Uterus (tissue), 4 donors: Measurements from ENCODE around the gene COL4A1. TPM values are rescaled to one million over a fixed set of nuclear protein-coding genes. Genes with fewer than 3 reads are reported as not detected.

Source experiments
- DNase-seq, 2 donors: peaks; one replicate each; pipeline ENCODE4 v3.0.0-alpha.2; 2019 to 2020
- H3K27ac ChIP-seq, 2 donors: fragments of 200-600 bp; sonication (generic); 1 replicate in 1 of 2; 2 replicates in 1 of 2; pipeline ENCODE4 v1.5.1; 2016 to 2018
- H3K27me3 ChIP-seq, 2 donors: fragments of 200-600 bp; sonication (generic); one replicate each; pipeline ENCODE4 v1.5.1; 2018 to 2019; ENCODE audit warnings: control low read depth in 1 of 2
- H3K36me3 ChIP-seq, 2 donors: fragments of 200-600 bp; sonication (generic); one replicate each; pipeline ENCODE4 v1.5.1; 2019; ENCODE audit warnings: control low read depth in 1 of 2
- H3K4me1 ChIP-seq, 2 donors: fragments of 200-600 bp; sonication (generic); one replicate each; pipeline ENCODE4 v1.5.1; 2018 to 2019; ENCODE audit warnings: control low read depth in 1 of 2
- H3K4me3 ChIP-seq, 2 donors: fragments of 200-600 bp; sonication (generic); 1 replicate in 1 of 2; 2 replicates in 1 of 2; pipeline ENCODE4 v1.5.1; 2018 to 2019; ENCODE audit warnings: mild to moderate bottlenecking in 1 of 2
- H3K9me3 ChIP-seq, 2 donors: fragments of 200-600 bp; sonication (generic); one replicate each; pipeline ENCODE4 v1.5.1; 2019; ENCODE audit warnings: control low read depth in 1 of 2
- POLR2A ChIP-seq, 2 donors: fragments of 450-650 bp; IDR thresholded peaks; one replicate each; pipeline ENCODE4 v1.6.1; 2016; ENCODE audit warnings: antibody characterized with exemption in 2 of 2, mild to moderate bottlenecking in 1 of 2, moderate library complexity in 1 of 2
- intact Hi-C: fragments of 100-400 bp; cut with DNase I; formaldehyde crosslinking; loops from one replicate; pipeline ENCODE4 v1.15.1; 2023; ENCODE audit warnings: low total_unique reads
- total RNA-seq, 4 donors: library from RNA; depleted of rRNA in 3 of 4; stranded (reverse); fragments of >200 nt in 3 of 4; gene quantifications; one replicate each; pipeline versions ENCODE4 v1.1.0 to v1.2.4, GENCODE V29; 2014 to 2023
- TF ChIP-seq, protein P1 (sequence below), 4 experiments: fragments of 200-600 bp in 2 of 4; fragments of 450-650 bp in 2 of 4; sonication (generic) in 2 of 4; IDR thresholded peaks; one replicate each; pipeline ENCODE4 v1.5.1; 2016 to 2019; ENCODE audit warnings: antibody characterized with exemption in 4 of 4, mild to moderate bottlenecking in 2 of 4, moderate library complexity in 1 of 4
- donor health status: DM: yes; HTN: yes; CAD: no.

The COL4A1 gene
- total RNA-seq, 4 donors from 2014 or later, result 164 to 737 (median 209) TPM

GRCh38 chr13:110297766-110298504, 9.0 kb downstream of the COL4A1 start:
- Histone ChIP-seq H3K9me3 (no peaks in the 10 kb centered on the region), H3K4me1 (peaks cover 0 to 7% of the 10 kb centered on the region in 2 donors), H3K27me3 (no peaks in the 10 kb centered on the region), H3K4me3 (peak overlapping the region; percentile 2 to 25), H3K27ac (peak overlapping the region; percentile 70 to 100), H3K36me3 (no peaks in the 10 kb centered on the region)
- intact Hi-C loops, result no loop called here
- TF ChIP-seq, protein P1, sequence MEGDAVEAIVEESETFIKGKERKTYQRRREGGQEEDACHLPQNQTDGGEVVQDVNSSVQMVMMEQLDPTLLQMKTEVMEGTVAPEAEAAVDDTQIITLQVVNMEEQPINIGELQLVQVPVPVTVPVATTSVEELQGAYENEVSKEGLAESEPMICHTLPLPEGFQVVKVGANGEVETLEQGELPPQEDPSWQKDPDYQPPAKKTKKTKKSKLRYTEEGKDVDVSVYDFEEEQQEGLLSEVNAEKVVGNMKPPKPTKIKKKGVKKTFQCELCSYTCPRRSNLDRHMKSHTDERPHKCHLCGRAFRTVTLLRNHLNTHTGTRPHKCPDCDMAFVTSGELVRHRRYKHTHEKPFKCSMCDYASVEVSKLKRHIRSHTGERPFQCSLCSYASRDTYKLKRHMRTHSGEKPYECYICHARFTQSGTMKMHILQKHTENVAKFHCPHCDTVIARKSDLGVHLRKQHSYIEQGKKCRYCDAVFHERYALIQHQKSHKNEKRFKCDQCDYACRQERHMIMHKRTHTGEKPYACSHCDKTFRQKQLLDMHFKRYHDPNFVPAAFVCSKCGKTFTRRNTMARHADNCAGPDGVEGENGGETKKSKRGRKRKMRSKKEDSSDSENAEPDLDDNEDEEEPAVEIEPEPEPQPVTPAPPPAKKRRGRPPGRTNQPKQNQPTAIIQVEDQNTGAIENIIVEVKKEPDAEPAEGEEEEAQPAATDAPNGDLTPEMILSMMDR (IDR thresholded peaks at IDR 0.05), result no peak
- no peak for DNase-seq

DNA sequence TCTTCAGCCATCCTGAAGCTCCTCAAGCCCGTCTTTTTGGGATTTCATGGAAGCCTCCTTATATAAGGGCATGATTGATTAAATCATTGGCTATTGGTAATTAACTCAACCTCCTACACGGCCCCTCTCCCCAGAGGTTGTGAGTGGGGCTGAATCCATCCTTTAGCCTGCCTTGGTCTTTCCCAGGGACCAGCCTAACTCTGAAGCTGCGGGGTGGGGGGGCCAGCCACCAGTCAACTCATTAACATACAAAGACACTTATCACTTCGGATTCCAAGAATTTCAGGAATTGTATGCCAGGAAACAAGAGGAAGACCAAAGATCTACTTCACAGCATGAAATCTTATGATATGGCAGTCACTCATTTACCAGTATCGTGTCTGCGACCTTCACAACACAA, 9.9 kb downstream of the COL4A1 start:
- peak overlapping the region; percentile 10 to 70 for H3K27ac ChIP-seq
- no peaks in the 10 kb centered on the region for H3K36me3 ChIP-seq
- H3K4me1 ChIP-seq, result peaks cover 0 to 7% of the 10 kb centered on the region in 2 donors
- no peak overlapping the region for H3K4me3 ChIP-seq
- H3K27me3 ChIP-seq, result no peaks in the 10 kb centered on the region
- H3K9me3 ChIP-seq, result no peaks in the 10 kb centered on the region
- intact Hi-C loops, result no loop called here
- no peak for TF ChIP-seq POLR2A (IDR thresholded peaks at IDR 0.05)
- no peak for DNase-seq

GRCh38 chr13:110294622-110295021, 12.3 kb downstream of the COL4A1 start:
- peaks cover 0 to 7% of the 10 kb centered on the region in 2 donors for H3K4me1 ChIP-seq
- TF ChIP-seq, protein P1 (IDR thresholded peaks at IDR 0.05), result no peak
- no peak for TF ChIP-seq POLR2A (IDR thresholded peaks at IDR 0.05)
- no peak overlapping the region for H3K4me3 ChIP-seq
- H3K9me3 ChIP-seq, result no peaks in the 10 kb centered on the region
- H3K27me3 ChIP-seq, result no peaks in the 10 kb centered on the region
- intact Hi-C loops, result no loop called here
- no peak for DNase-seq
- no peaks in the 10 kb centered on the region for H3K36me3 ChIP-seq
- no peak overlapping the region for H3K27ac ChIP-seq

DNA sequence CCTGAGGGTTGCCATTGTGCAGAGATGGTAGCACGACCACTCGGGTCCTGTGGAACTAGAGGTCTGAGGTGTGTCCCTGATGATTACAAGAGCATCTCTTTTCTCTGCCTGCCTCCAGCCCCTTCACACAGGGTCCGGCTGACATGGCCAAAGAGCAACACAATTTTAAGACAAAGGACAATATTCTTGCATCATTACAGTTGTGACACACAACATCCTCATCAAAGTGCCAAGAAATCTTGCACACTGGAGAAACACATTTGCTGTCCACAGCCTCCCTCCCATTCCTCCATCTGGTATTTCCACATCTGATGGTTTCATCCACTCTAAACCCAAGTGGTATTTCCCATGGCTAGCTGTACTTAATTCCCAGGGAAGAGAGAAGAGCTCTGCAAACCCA, 12.8 kb downstream of the COL4A1 start:
- Histone ChIP-seq H3K27me3 (no peaks in the 10 kb centered on the region), H3K4me1 (peaks cover 0 to 6% of the 10 kb centered on the region in 2 donors), H3K4me3 (no peak overlapping the region), H3K27ac (peak overlapping the region; percentile 4 to 34), H3K9me3 (no peaks in the 10 kb centered on the region), H3K36me3 (no peaks in the 10 kb centered on the region)
- intact Hi-C loops, result no loop called here
- no peak for DNase-seq
- TF ChIP-seq, protein P1 (IDR thresholded peaks at IDR 0.05), result no peak
- TF ChIP-seq POLR2A (IDR thresholded peaks at IDR 0.05), result no peak

- intact Hi-C loops, result no loop called here
- Histone ChIP-seq H3K27ac (peak overlapping the region; percentile 4 to 34), H3K36me3 (no peaks in the 10 kb centered on the region), H3K4me3 (no peak overlapping the region), H3K27me3 (no peaks in the 10 kb centered on the region), H3K4me1 (peaks cover 0 to 1% of the 10 kb centered on the region in 2 donors), H3K9me3 (no peaks in the 10 kb centered on the region)
- no peak for DNase-seq
- TF ChIP-seq POLR2A (IDR thresholded peaks at IDR 0.05), result no peak
- TF ChIP-seq, protein P1 (IDR thresholded peaks at IDR 0.05), result no peak
These were observed 13.3 kb downstream of the COL4A1 start for GRCh38 chr13:110293649-110294048.
